Breast epithelium (tissue), 3 donors: ENCODE data around the gene POC1A.

Source experiments
- CTCF ChIP-seq, 3 donors: fragments of 450-650 bp; IDR thresholded peaks; one replicate each; pipeline ENCODE4 v1.5.1; 2016 to 2017; ENCODE audit warnings: antibody characterized with exemption in 3 of 3, mild to moderate bottlenecking in 3 of 3, moderate library complexity in 3 of 3
- POLR2A ChIP-seq: fragments of 450-650 bp; IDR thresholded peaks from one replicate; pipeline ENCODE4 v1.6.1; 2016; ENCODE audit warnings: antibody characterized with exemption, mild to moderate bottlenecking, moderate library complexity
- POLR2AphosphoS5 ChIP-seq, 3 donors: sonication (generic); formaldehyde crosslinking; IDR thresholded peaks; one replicate each; pipeline ENCODE4 v1.6.1; 2017; ENCODE audit warnings: antibody characterized with exemption in 3 of 3

- TF ChIP-seq CTCF (IDR thresholded peaks at IDR 0.05) (no peak), POLR2A (no peak), POLR2AphosphoS5 (IDR thresholded peaks at IDR 0.05) (peak in 1 of 3 donors; percentile 17)
These were observed 83.2 kb downstream of the POC1A start for GRCh38 chr3:52070724-52071621.
